Measurements from ENCODE around the gene F2.
A peak's percentile ranks its signal among the peaks of the same experiment; 100 is the strongest.

F2 gene

DNA sequence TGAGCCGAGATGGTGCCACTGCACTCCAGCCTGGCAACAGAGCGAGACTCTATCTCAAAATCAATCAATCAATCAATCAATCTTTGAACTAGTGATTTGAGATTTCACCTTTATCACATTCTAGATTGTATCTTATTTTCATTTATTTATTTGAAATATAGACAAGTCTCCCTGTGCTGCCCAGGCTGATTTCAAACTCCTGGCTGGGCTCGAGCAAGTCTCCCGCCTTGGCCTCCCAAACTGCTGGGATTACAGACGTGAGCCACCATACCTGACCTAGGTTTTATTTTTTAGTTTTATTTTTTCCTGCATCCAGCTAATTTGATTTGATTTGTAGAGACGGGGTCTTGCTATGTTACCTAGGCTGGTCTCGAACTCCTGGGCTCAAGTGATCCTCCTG lies 17.1 kb downstream of the F2 start:
- no peaks in the 10 kb centered on the region for H3K9me3 ChIP-seq (ENCODE audit: insufficient read depth, low read length, severe bottlenecking)
- H3K9ac ChIP-seq (ENCODE audit: low read depth, low read length) = no peak overlapping the region
- no peaks in the 10 kb centered on the region for H3K79me2 ChIP-seq (ENCODE audit: insufficient read depth, low read length)
- no peak overlapping the region for H3K4me3 ChIP-seq (ENCODE audit: low read depth in 1 of 2, low read length in 2 of 2)
- no peaks in the 10 kb centered on the region for H3K27me3 ChIP-seq (ENCODE audit: insufficient read depth, low read length, poor library complexity)
- DNase-seq (no peak), ATAC-seq (ENCODE audit: insufficient read depth, low read depth) (no peak)
- H4K20me1 ChIP-seq (ENCODE audit: insufficient read depth, low read length) = no peaks in the 10 kb centered on the region
- TF ChIP-seq, protein P1, sequence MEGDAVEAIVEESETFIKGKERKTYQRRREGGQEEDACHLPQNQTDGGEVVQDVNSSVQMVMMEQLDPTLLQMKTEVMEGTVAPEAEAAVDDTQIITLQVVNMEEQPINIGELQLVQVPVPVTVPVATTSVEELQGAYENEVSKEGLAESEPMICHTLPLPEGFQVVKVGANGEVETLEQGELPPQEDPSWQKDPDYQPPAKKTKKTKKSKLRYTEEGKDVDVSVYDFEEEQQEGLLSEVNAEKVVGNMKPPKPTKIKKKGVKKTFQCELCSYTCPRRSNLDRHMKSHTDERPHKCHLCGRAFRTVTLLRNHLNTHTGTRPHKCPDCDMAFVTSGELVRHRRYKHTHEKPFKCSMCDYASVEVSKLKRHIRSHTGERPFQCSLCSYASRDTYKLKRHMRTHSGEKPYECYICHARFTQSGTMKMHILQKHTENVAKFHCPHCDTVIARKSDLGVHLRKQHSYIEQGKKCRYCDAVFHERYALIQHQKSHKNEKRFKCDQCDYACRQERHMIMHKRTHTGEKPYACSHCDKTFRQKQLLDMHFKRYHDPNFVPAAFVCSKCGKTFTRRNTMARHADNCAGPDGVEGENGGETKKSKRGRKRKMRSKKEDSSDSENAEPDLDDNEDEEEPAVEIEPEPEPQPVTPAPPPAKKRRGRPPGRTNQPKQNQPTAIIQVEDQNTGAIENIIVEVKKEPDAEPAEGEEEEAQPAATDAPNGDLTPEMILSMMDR (IDR thresholded peaks at IDR 0.05; ENCODE audit: borderline replicate concordance, extremely low read depth, low read length, poor library complexity, severe bottlenecking) = no peak
- no peak for TF ChIP-seq EZH2 (IDR thresholded peaks at IDR 0.05; ENCODE audit: borderline replicate concordance, low read depth, low read length, severe bottlenecking)
- H3K4me2 ChIP-seq (ENCODE audit: insufficient read depth, low read length) = no peak overlapping the region
- no peaks in the 10 kb centered on the region for H3K4me1 ChIP-seq (ENCODE audit: insufficient read depth, low read length)
- H3K27ac ChIP-seq (ENCODE audit: low read length) = no peak overlapping the region
- peaks cover 2% of the 10 kb centered on the region; the same call in 1 of the 2 replicates for H3K36me3 ChIP-seq (ENCODE audit: insufficient read depth, low read length)
- H2AFZ ChIP-seq (ENCODE audit: low read depth, low read length) = no peak overlapping the region

DNA sequence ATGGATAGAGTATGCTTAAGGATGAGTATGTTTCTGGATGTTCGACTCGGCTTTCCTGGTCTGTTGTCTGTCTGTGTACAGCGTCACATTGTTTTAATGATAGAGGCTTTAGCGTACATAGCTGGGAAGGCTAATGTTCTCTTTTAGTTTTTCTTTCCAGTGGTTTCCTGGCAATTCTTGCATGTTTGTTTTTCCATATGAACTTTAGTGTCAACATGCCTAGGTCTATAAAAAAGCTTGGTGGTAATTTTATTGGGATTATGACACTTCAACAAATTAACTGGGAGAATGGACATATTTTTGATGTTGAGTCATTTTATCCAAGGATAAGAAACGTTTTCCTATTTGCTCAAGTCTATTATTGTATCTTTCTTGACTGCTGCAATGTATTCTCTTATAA lies 17.6 kb downstream of the F2 start:
- peaks cover 7% of the 10 kb centered on the region for H3K36me3 ChIP-seq (ENCODE audit: insufficient read depth, low read length)
- no peak overlapping the region for H3K4me2 ChIP-seq (ENCODE audit: insufficient read depth, low read length)
- TF ChIP-seq EZH2 (IDR thresholded peaks at IDR 0.05; ENCODE audit: borderline replicate concordance, low read depth, low read length, severe bottlenecking) = no peak
- TF ChIP-seq, protein P1 (IDR thresholded peaks at IDR 0.05; ENCODE audit: borderline replicate concordance, extremely low read depth, low read length, poor library complexity, severe bottlenecking) = no peak
- no peak overlapping the region for H3K9ac ChIP-seq (ENCODE audit: low read depth, low read length)
- no peaks in the 10 kb centered on the region for H3K4me1 ChIP-seq (ENCODE audit: insufficient read depth, low read length)
- no peaks in the 10 kb centered on the region for H3K9me3 ChIP-seq (ENCODE audit: insufficient read depth, low read length, severe bottlenecking)
- H3K79me2 ChIP-seq (ENCODE audit: insufficient read depth, low read length) = no peaks in the 10 kb centered on the region
- H3K4me3 ChIP-seq (ENCODE audit: low read depth in 1 of 2, low read length in 2 of 2) = no peak overlapping the region
- H2AFZ ChIP-seq (ENCODE audit: low read depth, low read length) = no peak overlapping the region
- DNase-seq (no peak), ATAC-seq (ENCODE audit: insufficient read depth, low read depth) (no peak)
- no peaks in the 10 kb centered on the region for H3K27me3 ChIP-seq (ENCODE audit: insufficient read depth, low read length, poor library complexity)
- H3K27ac ChIP-seq (ENCODE audit: low read length) = no peak overlapping the region
- H4K20me1 ChIP-seq (ENCODE audit: insufficient read depth, low read length) = no peaks in the 10 kb centered on the region

DNA sequence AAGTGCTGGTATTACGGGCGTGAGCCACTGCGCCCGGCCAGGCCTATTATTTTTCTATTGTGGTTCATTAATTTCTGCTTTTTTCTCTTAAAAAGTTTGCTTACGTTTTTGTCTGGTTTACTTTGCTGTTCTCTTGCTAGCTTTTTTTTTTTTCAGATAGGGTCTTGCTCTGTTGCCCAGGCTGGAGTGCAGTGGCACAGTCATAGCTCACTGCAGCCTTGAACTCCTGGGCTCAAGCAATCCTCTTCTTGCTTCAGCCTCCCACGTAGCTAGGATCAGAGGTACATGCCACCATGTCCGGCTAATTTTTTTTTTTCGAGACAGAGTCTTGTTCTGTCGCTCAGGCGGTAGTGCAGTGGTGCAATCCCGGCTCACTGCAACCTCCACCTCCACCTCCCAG lies 18.7 kb downstream of the F2 start:
- Histone ChIP-seq H3K79me2 (ENCODE audit: insufficient read depth, low read length) (no peaks in the 10 kb centered on the region), H3K4me1 (ENCODE audit: insufficient read depth, low read length) (no peaks in the 10 kb centered on the region), H3K36me3 (ENCODE audit: insufficient read depth, low read length) (peaks cover 18% of the 10 kb centered on the region), H3K4me3 (ENCODE audit: low read depth in 1 of 2, low read length in 2 of 2) (no peak overlapping the region), H3K9ac (ENCODE audit: low read depth, low read length) (no peak overlapping the region), H3K4me2 (ENCODE audit: insufficient read depth, low read length) (no peak overlapping the region), H2AFZ (ENCODE audit: low read depth, low read length) (no peak overlapping the region), H3K27me3 (ENCODE audit: insufficient read depth, low read length, poor library complexity) (no peaks in the 10 kb centered on the region), H4K20me1 (ENCODE audit: insufficient read depth, low read length) (no peaks in the 10 kb centered on the region), H3K27ac (ENCODE audit: low read length) (no peak overlapping the region), H3K9me3 (ENCODE audit: insufficient read depth, low read length, severe bottlenecking) (no peaks in the 10 kb centered on the region)
- DNase-seq (no peak), ATAC-seq (ENCODE audit: insufficient read depth, low read depth) (0 out of 3 replicates have a peak, but pooled peaks have one; percentile 11)
- TF ChIP-seq, protein P1 (IDR thresholded peaks at IDR 0.05; ENCODE audit: borderline replicate concordance, extremely low read depth, low read length, poor library complexity, severe bottlenecking) = no peak
- TF ChIP-seq EZH2 (IDR thresholded peaks at IDR 0.05; ENCODE audit: borderline replicate concordance, low read depth, low read length, severe bottlenecking) = no peak

DNA sequence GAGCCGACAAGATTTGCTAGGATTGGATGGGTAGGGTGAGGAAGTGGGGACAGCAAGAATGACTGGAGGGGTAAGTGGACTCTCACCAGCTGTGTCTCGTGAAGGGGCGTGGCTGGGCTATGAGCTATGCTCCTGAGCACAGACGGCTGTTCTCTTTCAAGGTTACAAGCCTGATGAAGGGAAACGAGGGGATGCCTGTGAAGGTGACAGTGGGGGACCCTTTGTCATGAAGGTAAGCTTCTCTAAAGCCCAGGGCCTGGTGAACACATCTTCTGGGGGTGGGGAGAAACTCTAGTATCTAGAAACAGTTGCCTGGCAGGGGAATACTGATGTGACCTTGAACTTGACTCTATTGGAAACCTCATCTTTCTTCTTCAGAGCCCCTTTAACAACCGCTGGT lies 19.9 kb downstream of the F2 start:
- no peaks in the 10 kb centered on the region for H3K27me3 ChIP-seq (ENCODE audit: insufficient read depth, low read length, poor library complexity)
- no peaks in the 10 kb centered on the region for H3K4me1 ChIP-seq (ENCODE audit: insufficient read depth, low read length)
- no peak overlapping the region for H3K27ac ChIP-seq (ENCODE audit: low read length)
- H2AFZ ChIP-seq (ENCODE audit: low read depth, low read length) = no peak overlapping the region
- H3K4me2 ChIP-seq (ENCODE audit: insufficient read depth, low read length) = no peak overlapping the region
- DNase-seq = no peak
- peaks cover 30% of the 10 kb centered on the region for H3K36me3 ChIP-seq (ENCODE audit: insufficient read depth, low read length)
- no peak for TF ChIP-seq EZH2 (IDR thresholded peaks at IDR 0.05; ENCODE audit: borderline replicate concordance, low read depth, low read length, severe bottlenecking)
- TF ChIP-seq, protein P1 (IDR thresholded peaks at IDR 0.05; ENCODE audit: borderline replicate concordance, extremely low read depth, low read length, poor library complexity, severe bottlenecking) = no peak
- no peak overlapping the region for H3K9ac ChIP-seq (ENCODE audit: low read depth, low read length)
- no peak overlapping the region for H3K4me3 ChIP-seq (ENCODE audit: low read depth in 1 of 2, low read length in 2 of 2)
- ATAC-seq (ENCODE audit: insufficient read depth, low read depth) = peak; percentile 39
- H3K79me2 ChIP-seq (ENCODE audit: insufficient read depth, low read length) = no peaks in the 10 kb centered on the region
- H3K9me3 ChIP-seq (ENCODE audit: insufficient read depth, low read length, severe bottlenecking) = no peaks in the 10 kb centered on the region
- H4K20me1 ChIP-seq (ENCODE audit: insufficient read depth, low read length) = no peaks in the 10 kb centered on the region
